GM19193 (cell line): ENCODE measurements around the gene CHST5.

Experiments
- POLR2A ChIP-seq: IDR thresholded peaks from 4 replicates; pipeline ENCODE4 v1.6.1; 2011; ENCODE audit not compliant: insufficient read depth, insufficient read length; ENCODE audit errors: extremely low read depth

CHST5 gene

DNA sequence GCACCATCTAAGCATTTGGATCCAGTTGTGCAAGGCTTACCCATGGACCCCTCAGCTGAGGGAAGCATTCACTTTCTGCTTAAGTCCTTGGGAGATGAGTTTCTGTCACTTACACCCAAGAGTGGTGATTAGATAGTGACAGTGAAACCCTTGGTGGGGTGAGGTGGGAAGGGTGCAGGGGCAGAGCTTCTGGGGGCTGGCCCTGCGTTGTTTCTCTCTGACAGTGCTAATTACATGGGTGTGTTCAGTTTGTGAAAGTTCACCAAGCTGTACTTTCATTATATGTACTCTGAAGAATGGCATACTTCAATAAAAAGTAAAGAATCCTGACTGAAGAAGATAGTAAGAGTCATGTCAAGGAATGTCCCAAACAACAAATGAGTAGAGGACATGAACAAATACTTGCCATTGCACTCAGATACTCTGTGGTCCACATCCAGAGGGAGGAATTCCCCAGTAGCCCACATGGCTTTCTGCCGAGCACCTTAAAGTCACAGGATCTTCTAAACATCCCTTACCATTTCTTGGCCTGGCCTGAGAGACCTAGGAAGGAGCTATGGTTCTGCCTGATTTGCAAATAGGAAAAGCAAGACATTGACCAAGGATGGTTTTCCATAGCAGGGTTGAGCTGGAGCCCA lies 49.1 kb downstream of the CHST5 start:
- TF ChIP-seq POLR2A, result no peak

DNA sequence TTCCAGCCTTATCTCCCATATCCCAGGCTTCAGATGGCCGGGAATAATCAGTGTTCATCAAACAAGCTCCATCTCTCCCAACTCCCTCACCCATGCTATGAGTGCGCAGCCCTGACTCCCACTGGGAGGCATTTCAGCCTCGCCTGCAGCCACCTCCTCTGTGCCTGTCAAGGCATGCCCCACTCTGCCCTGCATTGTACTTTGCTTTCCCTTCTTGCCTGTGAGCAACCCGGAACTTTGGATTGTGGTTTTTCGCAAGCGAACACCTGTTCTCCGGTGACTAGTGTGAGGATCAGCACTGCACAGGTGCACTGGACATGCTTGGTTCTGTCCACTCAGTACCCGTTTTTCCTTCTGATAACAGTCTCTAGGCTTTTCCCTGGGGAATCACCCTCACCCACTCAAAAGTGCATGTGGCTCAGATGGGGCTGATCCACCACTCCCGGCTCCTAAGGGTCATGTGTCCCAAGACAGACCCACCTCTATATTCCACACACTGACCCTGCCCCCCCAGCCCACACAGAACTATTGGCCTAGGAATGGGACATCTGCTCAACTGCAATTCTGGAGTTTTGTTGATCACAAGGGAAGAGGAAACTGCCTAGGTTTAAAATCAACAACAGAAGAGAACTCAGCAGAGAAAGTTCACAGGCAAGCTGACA lies 49.8 kb downstream of the CHST5 start:
- TF ChIP-seq POLR2A, result no peak

DNA sequence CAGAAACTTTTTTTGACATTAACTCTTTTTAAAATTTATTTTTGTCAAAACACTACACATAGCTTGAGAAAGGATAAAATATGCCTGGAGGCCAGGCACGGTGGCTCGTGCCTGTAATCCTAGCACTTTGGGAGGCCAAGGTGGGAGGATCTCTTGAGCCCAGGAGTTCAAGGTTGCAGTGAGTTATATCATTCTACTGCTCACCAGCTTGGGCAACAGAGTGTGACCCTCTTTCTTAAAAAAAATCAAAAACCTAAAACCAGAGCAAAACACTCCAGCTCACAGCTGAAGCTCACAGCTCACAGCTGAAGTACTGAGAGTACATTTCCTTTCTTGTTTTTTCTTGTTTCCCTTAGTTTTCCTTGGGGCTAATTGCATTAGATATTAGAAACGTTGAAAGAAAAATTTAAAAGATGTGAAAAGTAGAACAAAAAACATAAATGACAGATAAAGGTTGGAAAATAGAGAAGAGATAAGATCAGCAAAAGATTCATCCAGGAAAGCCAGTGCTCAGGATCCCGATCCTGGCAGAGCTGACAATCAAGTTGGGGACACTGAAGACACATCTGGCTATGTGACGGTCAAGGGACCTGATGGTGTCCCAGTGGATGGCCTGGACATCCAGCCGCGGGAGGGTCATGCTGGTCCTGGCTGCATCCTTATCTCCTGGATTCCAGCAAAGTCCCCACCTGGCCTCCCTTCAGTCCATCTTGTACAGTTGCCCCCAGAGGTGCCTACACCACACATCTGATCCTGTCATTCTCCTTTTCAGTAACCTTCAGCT lies 50.5 kb downstream of the CHST5 start:
- no peak for TF ChIP-seq POLR2A

DNA sequence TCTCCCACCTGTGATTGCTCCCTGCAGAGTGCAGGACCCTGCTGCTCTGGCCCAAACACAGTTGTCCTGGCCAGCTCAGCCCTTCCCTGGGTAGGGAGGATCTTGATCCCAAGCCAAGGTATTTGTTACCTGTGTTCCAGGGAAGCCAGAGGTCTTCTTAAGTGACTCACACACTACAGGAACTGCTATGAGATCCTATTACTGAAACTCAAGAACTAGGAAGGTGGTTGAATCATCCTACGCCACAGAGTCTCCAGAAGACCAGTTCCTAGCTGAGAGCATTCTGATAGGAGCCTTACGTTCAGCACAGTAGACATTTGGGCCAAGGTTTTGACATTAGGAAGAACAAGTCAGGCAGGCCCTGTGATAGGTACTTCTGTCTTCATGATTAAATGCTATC lies 52.7 kb downstream of the CHST5 start:
- TF ChIP-seq POLR2A, result no peak

DNA sequence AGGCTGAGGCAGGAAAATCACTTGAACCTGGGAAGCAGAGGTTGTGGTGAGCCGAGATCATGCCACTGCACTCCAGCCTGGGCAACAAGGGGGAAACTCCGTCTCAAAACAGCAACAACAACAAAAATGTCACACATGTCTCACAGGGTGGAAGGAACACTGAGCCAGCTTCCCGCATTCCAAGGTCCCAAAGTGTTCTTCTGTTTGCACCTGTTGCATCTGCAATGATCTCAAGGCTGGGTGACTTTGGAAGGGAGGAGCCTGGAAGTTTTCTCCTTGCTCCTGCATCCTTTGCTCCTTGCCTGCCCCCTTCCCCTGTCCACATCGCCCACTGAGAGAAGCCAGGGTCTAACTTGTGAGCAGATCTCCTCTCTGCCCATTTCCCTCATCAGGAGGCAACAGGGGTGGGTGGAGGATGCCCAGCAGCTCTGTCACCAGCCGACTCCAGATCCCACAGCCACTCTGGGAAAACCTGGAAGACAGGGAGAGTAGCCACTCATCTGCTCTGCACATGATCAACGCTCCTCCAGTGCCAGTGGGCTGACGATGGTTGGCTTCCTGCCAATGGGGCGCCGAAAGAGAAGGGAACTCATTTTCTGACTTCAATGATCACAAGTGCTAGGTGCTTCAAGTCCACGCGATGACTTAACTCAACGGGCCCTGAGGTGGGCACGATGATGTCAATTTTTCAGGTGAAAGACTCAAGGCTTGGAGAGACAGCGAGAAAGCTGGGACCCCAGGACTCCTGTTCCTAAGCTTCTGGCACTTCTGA lies 53.3 kb downstream of the CHST5 start:
- TF ChIP-seq POLR2A, result no peak

DNA sequence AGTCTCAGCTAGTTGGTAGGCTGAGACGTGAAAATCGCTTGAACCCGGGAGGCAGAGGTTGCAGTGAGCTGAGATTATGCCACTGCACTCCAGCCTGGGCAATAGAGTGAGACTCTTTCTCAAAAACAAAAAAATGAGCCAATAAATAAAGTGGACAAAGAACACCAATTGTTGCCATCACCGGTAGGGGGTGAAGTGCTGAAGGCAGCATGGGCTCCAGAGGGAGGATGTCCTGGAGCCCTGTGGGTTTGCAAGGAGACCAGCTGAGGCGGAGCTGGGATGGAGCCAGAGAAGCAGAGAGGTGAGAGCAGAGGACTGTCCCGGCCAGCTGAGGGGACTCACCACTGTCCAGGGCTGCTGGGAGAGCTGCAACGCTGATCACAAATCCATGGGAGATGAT lies 54.4 kb downstream of the CHST5 start:
- no peak for TF ChIP-seq POLR2A

DNA sequence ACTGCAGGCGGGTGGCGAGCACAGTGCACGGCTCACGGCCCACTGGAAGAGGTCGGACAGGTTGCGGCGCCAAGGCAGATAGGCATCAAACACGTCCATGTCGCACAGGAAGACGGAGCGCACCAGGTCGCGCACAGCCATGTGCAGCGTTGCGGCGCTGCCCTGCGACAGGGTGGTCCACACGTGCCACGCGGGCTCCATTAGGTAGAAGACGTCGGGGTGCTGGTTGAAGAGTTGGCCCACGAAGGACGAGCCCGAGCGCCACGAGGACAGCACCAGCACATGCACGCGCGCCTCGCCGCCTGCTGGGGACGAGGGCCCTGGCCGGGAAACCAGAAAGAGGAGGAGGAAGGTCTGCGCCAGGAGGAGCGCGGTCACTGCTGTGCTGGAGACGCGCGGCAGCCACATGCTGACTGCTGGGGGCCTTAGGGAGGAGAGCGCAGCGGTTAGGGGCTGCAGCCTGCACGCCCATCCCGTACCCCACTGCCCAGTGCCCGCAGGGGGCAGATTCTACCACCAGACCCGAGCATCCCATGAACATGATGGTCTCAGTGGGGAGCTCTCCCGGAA lies 56.4 kb downstream of the CHST5 start:
- TF ChIP-seq POLR2A, result no peak
